Muscle of arm (tissue), 12 donors: ENCODE data around the gene AFAP1. TPM values are rescaled to one million over a fixed set of nuclear protein-coding genes. Genes with fewer than 3 reads are reported as not detected.

ENCODE experiments used
- DNase-seq: peaks from one replicate; pipeline ENCODE4 v3.0.0-alpha.2; 2013
- polyA plus RNA-seq, 12 donors: library from polyadenylated mRNA; unstranded; fragments of 120-200 nt; gene quantifications; one replicate each; pipeline ENCODE4 v1.2.1, GENCODE V29; 2013; ENCODE audit not compliant: insufficient read length in 12 of 12

The AFAP1 gene
- polyA plus RNA-seq, 12 donors = 27.8 to 46.1 (median 33.4) TPM; not detected in 1

DNA sequence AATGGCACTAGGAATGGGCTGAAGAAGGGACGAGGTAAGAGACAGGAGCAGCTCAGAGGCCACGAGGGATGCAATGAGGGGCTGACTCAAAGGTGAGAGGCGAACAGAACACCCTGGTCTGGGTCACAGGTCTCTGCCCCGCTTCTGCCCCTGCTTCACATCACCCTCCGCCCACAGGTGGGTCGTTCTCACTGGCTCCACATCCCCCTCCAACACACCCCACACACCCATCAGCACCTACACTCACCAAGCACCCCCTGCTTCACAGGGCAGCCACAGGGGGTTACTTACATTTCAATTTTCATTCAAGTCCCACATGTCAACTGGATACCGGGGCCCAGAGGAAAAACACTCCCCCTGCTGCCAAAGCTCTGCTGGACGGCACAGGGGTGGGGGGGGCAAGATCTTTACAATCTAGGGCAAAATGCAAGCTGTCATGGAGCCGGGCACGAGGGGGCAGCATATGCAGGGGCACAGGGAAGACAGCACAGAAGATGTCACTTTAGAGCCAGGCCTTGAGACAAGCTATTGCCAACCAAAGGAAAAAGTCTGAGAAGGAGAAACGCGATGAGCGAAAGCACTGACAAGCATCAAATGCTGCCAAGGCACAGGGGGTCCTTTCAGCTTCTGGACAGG, 94.0 kb downstream of the AFAP1 start:
- DNase-seq = no peak

DNA sequence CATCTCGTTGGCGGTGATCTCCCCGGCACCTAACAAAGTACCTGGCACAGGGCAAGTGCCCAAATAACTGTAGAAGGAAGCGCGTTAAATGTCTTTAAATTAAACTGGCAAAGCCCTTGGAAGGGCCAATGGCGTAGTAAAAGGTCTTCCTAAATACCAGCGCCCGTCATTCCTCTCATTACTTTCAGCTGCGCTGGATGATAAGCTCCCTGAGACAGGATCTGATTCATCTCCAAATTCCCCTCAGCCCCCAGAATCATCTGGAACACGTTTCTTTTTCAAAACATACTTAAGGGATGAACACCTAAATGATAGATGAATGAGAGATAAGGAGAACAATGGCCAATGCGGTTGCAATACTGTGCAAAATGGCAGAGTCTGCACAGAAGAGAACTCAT, 95.1 kb downstream of the AFAP1 start:
- DNase-seq = no peak

DNA sequence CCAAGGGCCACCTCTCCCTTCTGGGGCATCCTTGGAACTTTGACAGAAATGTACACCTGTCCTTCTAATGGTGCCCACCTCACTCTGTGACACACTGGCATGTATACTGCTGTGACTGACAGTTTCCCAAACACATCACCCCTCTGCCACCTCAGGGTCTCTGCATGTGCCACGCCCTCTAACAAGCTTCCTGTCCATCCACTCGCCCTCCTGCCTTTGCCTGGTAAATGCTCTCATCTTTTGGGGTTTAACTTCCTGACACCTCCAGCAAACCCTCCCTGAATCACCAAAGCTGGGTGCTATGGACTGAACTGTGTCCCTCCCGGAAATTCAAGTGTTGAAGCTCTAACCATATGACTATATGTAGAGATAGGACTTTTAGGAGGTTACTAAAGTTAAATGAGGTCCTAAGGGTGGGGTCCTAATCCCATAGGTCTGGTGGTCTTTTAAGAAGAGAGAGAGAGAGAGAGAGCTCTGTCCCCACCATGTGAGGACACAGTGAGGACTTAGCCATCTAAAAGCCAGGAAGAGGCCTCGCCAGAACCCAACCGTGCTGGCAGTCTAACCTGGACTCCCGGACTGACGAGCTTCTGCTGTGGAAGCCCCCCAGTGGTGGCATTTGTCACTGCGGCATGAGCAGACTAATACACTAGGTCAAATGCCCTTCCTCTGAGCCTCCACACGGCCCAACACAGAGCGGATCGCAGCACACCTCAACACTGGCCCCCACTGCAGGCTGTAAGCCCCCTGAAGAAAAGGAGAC, 95.6 kb downstream of the AFAP1 start:
- no peak for DNase-seq

DNA sequence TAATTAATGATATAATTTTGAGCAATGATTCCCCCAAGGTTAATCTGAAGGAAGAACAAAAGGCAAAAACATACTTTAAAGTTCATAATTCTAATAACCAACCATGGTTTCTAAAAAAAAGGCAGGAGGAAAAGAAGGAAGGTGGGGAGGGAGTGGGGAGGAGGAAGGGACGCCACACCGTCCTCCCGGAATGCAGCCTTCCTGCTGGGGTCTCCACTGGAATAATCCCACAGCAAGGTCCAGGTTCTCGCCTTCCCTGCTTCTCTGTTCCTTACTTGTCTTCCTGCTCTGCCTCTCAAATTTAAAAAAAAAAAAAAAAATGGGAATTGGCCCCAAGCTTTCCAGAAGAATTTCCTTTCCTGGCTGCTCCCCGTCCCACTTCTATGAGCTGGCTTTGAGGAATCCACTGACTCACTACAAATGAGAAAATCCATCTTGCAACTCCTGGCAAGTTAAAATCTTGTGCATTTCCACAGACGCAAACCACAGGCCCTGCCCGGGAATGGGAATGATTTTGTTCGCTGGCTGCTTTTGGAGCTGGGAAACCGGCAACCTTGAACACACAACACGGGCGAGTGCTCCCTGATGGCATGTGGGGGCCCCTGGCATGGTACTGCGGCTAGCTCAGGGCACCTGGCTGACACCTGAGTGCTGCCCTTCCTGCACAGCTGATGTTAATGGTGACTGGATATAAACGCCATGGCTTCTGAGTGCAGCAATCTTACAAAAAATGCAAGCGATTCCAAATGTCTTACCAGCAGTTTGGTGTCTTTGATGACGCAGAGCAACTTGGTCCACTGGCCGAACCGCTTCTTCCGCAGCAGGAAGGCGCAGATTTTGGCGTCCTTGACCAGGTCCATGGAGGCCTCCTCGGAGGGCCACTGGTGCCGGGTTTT, 97.0 kb downstream of the AFAP1 start:
- peak; percentile 92 for DNase-seq

DNA sequence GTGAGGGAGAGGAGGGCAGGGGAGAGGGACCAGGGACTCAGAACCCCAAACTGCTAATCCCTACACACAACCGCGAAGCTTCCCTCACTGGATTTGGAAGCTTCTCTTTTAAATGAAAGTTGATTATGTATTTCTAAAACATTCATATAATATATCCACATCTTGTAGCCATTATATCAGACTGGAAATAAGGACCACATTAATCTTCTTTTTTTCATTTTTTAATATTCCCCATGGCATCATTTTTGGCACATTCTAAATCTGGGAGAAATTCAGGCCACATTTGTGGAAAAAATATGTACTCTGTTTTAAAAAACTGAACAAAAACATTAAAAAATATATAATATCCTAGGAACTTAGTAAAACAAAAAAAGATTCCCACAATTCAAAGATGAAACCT, 97.8 kb downstream of the AFAP1 start:
- DNase-seq = no peak

DNA sequence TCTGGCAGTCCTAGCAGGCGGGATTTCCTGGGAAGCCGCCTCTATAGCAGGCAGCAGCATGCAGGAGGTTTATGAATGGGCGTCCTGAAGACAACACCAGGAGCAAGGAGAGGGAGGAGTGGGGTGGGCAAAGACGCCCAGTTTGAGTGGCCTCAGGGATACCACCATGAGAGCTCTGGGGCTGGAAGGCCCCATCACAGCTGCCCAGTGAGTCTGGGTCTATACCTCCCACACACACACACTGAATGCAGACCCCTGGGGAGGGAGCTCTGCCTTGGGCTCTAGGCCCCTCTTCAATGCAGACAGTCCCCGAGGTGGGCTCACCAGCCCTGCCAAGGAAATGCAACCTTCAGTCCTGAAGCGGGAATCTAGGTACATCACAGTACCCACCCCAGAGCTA, 98.6 kb downstream of the AFAP1 start:
- DNase-seq = no peak

DNA sequence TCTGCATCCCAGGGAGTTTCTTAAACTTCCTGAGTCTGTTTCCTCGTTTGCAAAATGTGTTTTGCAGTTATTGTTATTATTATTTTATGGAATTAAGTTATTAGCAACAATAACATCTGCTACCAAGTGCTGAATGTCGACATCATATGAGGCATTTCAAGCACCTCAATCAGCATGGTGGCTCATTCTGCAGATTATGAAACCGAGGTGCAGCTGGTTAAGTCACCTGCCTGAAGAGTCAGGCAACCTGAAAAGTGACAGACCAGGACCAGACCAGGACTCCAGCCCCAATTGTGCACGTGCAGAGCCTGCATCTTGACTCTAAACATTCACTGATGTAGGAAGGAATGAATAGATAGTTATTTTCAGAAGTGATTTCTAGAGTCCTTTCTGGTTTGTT, 99.8 kb downstream of the AFAP1 start:
- no peak for DNase-seq

DNA sequence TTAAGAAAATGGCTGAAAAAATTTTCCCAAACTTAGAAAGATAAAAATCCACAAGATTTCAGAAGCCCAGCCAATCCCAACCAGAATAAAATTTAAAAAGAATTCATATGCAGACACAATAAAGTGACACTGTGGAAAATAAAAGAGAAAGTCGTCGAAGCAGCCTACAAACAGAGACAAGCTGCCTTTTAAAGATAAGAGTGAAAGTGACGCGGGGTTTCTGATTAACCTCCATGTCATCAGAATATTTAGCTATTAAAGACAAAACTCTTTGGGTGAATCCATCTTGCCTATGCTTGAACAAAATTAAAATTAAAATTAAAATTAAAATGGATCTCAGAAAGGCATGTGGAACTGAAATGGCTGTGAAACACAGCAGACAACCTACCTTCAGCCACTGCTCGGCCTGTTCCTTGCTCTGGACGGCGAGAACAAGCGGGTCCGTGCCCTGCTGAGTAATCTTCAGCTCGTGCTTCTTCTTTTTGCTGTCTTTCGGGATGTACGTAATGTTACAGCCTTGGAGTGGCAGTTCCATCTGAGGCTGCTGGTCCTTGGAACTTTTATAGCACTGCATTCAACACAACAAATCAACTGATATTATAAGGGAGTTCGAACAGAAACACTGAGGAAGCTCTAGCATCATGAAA, 101.4 kb downstream of the AFAP1 start:
- DNase-seq = no peak

DNA sequence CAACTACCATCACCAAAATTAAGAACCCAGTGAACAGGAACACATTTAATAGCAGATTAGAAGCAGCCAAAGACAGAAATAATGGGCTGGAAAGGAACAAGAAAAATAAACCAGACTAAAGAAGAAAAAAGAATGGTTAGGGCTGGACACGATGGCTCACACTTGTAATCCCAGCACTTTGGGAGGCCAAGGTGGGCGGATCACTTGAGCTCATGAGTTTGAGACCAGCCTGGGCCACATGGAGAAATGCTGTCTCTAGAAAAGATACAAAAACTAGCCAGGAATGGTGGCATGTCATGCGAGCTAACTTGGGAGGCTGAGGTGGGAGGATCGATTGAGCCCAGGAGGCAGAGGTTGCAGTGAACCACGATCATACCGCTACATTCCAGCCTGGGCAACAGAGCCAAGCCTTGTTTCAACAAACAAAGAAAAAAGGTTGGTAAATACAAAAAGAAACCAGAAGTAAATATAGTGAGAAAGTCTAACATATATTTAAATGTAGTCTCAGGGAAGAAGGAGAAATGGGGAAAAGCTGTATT, 102.0 kb downstream of the AFAP1 start:
- DNase-seq = no peak

DNA sequence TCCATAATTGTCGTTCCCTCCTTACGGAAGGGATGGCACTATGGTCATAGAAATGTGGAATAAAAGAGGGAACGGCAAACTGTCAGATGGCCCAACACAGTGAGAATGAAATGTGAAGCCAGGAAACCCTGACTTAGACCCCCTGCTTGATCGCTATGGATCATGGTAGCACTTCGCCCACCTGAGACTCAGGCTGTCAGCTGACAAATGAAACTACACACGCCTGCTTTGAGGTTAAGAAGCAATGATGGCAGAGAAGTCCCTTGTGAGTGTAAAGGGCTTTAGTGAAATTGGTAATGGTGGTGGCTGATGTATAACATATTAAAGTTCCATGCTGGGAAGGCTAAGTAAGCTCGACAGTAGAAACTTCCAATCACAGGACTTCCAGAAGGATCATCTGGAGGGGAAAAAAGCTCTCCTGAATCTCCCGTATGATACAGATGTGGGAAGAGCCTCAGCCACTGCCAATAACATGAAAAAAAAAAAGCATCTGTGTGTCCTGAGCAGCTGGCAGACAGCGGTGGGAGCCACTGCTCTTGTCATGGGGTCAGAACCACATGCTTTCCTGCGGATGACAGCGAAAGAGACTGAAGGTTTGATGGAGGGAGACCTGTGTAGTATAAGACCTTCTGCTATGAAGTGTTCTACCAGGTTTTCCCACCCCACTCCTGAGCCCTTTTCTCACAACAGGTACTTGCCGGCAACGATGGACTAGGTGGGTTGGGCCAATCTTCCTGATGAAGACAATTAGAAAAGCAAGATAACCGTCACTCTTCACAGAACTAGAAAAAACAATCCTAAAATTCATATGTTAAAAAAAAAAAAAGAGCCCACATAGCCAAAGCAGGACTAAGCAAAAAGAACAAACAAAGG, 107.6 kb downstream of the AFAP1 start:
- no peak for DNase-seq

DNA sequence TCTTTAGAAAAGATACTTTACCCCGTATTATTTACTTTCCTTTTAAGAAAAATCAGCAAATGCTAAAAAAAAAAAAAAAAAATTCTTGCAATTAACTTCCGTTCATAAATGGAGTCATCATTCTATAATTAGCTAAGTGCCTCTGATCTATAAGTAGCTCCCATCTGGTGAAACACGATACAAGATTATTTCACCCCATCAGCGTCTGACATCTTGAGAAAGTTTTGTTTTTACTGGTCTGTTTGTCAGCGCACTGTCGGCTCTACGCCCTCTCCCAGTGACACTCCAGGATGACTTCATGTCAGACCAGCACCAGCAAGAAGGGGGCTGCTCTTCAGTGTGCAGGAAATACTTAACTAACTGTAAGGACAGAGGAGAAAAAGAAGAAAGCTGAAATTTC, 108.3 kb downstream of the AFAP1 start:
- DNase-seq = no peak

DNA sequence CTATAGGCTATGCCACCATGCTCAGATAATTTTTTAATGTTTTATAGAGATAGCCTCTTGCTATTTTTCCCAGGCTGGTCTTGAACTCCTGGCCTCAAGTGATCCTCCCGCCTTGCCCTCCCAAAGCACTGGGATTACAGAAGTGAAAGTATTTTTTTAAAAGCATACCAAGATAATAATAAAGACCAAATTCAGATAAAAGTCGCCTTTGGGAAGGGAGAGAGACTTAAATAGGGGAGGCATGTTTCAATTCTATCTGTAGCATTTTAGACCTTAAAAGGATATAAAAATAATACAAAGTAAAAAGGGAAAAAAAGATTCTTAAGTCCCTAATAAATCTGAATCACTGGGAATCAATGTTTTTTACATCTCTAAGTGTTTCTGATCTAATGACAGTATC, 108.9 kb downstream of the AFAP1 start:
- no peak for DNase-seq

DNA sequence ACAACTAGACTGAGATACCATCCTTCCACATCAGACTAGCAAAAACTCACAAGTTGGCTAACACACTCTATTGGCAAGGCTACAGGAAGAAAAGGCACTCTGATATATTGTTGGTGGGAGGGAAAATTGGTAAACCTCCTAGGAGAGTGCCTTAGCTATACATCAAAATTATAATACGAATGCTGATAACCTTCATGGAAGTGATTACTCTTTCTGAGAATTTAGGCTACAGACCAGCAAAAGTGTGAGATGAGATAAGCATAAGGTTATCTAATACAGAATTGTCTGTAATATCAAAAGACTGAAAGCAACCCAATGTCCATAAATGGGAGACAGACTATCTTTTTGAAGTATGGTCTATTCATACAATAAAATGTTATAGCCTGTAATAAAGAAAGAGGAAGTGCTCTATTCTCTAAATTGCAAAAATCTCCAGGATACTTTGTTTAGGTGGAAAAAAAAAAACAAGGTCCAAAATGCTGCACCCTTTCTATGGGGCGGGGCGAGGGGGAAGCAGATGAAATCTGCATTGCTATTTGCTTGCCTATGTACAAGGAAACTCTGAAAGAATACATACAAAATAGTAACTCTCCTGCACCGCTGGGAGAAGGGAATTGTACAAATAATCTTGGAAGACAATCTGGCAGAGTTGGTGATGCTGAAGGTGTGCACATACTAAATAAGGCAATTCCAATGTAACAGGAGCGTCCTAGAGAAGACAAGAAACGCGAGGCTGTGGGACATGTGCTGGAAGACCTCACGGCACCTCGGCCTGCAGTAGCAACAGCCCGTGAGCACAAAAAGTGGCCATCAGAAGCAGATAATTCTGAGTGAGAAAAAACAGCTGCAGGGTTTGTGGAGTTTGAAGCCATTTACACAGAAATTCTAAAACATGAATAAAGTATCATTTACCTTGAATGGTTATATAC, 109.7 kb downstream of the AFAP1 start:
- no peak for DNase-seq

DNA sequence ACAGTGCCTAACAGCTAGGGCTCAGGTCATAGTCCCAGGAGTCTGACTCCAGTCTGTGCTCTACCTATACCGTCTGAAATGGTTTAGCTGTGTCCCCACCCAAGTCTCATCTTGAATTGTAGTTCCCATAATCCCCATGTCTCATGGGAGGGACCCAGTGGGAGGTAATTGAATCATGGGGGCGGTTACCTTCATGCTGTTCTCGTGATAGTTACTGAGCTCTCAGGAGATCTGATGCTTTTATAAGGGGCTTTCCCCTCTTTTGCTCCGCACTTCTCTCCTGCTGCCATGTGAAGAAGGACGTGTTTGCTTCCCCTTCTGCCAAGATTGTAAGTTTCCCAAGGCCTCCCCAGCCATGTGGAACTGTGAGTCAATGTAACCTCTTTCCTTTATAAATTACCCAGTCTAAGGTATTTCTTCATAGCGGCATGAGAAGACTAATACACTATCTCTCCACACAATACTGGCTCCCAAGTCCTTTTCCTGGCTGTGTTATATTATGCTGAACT, 110.8 kb downstream of the AFAP1 start:
- no peak for DNase-seq

DNA sequence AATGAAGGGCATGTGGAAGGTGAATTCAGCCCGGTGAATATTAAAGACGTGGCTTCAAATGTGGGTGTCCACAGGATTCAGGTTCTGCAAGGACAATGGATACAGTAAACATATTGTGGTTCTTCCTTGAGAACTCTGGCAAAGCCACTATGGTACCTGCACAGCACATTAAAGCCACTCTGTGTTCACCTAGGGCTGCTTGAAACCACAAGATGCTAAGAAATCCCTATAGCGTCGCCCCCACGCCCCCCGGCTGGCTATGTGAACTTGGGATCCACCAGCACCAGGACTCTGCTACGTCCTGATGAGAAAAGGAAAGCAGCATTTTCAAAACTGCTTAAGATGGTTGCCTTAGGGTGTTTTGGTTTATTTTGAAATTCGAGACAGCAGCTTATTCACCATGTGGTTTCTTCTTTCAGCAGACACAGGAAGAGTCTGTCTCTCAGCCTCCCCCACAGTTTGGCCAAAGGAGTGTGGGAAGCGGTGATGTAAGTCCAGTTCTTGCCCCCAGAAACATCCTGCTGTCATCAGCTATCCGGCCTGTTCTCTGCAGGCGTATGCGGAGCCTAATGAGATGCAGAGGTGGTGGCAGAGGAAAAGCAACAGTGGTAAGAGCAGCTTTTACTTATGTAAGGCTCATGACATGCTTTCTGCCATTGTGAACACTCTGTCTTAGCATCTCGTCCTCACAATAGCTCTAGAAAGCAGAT, 111.5 kb downstream of the AFAP1 start:
- DNase-seq = peak; percentile 90

DNA sequence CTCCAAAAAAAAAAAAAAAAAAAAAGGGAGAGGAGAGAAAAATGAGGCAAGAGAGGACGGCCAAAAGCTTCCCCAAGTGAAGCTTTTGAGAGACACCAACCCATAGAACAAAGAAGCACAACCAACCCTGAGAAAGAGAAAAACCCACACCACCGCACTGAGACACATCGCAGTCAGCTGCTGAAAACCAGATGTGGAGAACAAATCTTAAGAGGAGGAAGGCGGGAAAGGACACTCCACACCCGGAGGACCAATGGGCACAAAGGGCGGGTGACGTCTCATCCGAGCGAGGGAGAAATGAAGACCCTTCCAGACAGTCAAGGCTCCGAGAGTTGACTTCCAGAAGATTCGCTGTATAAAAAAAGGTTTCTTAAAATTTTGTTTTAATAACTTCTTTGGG, 112.1 kb downstream of the AFAP1 start:
- DNase-seq = no peak

DNA sequence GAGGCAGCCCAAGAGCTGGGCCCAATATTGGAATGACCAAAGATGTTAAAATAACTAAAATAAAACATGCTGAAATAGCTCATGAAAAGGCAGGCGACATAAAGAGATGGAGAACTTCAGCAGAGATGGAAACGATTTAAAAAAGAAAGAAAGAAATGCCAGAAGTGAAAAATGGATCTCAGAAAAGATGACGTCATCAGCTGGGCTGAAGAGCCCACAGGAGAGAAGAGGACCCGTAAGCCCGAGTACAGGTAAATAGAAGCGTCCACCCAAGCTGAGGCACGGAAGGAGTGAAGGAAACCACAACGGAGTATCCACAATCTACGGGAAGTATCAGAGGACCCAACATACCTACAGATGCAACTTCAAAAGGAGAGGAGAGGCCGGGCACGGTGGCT, 112.8 kb downstream of the AFAP1 start:
- no peak for DNase-seq

DNA sequence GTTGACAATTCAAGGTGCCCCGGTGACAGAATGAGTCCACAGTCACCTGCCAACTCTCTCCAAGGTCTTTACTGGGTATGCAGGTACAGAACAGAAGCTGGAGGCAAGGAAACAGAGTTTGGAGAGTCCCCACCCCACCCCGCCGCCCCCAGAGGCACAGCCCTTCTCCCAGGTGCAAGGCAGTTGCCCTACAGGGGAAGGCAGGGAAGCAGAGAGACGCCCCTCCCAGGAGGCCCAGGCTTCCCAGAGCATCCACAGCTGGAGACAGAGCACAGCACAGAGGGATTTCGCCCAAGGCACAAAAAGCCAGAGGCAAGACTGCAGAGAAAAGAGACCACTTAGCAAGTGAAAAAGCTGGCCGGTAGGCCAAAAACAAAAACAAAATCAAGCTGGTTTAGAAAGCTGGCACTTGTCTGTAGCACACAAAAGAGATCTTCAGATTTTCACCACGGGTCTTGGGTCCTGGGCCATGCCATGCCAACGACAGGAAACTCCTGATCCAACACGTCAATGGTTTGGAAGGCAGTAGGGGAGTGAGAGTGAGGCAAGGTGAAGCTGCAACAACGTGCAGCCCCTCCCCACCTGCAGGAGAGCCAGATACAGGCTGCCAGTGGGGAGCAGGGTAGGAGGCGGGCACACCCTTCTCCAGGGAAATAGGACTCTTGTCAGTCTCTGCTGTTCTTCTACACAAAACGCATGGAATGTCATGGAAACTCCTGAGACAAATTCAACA, 113.3 kb downstream of the AFAP1 start:
- DNase-seq = no peak
